ENCODE measurements around the gene NR1D1. TPM values are rescaled to one million over a fixed set of nuclear protein-coding genes. Genes with fewer than 3 reads are reported as not detected.

Gene NR1D1
- total and polyA plus RNA-seq, 2 donors from 2014 or later, result 7.1 to 30.8 TPM

- TF ChIP-seq CTCF (IDR thresholded peaks at IDR 0.05; ENCODE audit: borderline replicate concordance, extremely low read depth, insufficient read depth), result no peak
- H3K27ac ChIP-seq (ENCODE audit: low read depth in 2 of 2, low read length in 2 of 2), result peak overlapping the region in 1 of 2 donors; percentile 13
- peaks cover 0 to 3% (median 0%) of the 10 kb centered on the region in 3 donors for H3K4me1 ChIP-seq (ENCODE audit: control insufficient read depth in 2 of 3, insufficient read depth in 2 of 3, low read depth in 1 of 3, low read length in 3 of 3)
- peaks cover 32 to 48% (median 34%) of the 10 kb centered on the region in 3 donors for H3K36me3 ChIP-seq (ENCODE audit: control insufficient read depth in 2 of 3, insufficient read depth in 3 of 3, low read length in 3 of 3)
- H3K9me3 ChIP-seq (ENCODE audit: control insufficient read depth in 2 of 3, insufficient read depth in 1 of 3, low read length in 3 of 3), result no peaks in the 10 kb centered on the region
- H3K27me3 ChIP-seq (ENCODE audit: control insufficient read depth, insufficient read depth, low read length), result no peaks in the 10 kb centered on the region
- peak in 1 of 5 donors; percentile 32 for DNase-seq
- intact Hi-C loops (cut with DNase I), result no loop called here
- H3K9ac ChIP-seq (ENCODE audit: low read length in 3 of 3), result no peak overlapping the region
- no peak overlapping the region for H3K4me3 ChIP-seq (ENCODE audit: low read length in 3 of 3)
- no peak for FAIRE-seq
These were observed 30.1 kb upstream of the NR1D1 start for GRCh38 chr17:40130352-40131042.

DNA sequence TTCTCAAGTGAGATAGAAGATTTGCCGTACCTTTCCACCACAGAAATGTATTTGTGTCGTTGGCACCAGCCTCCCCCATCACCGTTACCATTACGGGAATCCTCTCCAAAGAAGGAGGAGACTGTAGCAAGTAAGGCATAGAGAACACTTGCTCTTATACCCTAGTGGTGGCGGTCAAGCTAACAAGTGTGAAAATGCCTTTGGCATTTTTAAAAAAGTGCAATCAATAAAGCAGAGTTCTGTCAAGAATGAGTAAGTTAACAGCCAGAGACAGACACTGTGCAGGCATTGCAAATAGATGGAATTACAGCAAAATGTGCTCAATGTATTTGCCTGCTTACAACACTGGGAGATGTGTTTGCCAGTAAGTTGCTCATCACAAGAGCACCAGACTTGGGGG is 29.1 kb upstream of the NR1D1 start:
- Histone ChIP-seq H3K4me3 (ENCODE audit: low read length in 3 of 3) (no peak overlapping the region), H3K27ac (ENCODE audit: low read depth in 2 of 2, low read length in 2 of 2) (no peak overlapping the region), H3K4me1 (ENCODE audit: control insufficient read depth in 2 of 3, insufficient read depth in 2 of 3, low read depth in 1 of 3, low read length in 3 of 3) (peaks cover 0 to 6% (median 4%) of the 10 kb centered on the region in 3 donors), H3K27me3 (ENCODE audit: control insufficient read depth, insufficient read depth, low read length) (no peaks in the 10 kb centered on the region), H3K9me3 (ENCODE audit: control insufficient read depth in 2 of 3, insufficient read depth in 1 of 3, low read length in 3 of 3) (no peaks in the 10 kb centered on the region), H3K36me3 (ENCODE audit: control insufficient read depth in 2 of 3, insufficient read depth in 3 of 3, low read length in 3 of 3) (peaks cover 27 to 40% (median 27%) of the 10 kb centered on the region in 3 donors), H3K9ac (ENCODE audit: low read length in 3 of 3) (no peak overlapping the region)
- intact Hi-C loops (cut with DNase I), result no loop called here
- DNase-seq, result no peak
- no peak for TF ChIP-seq CTCF (IDR thresholded peaks at IDR 0.05; ENCODE audit: borderline replicate concordance, extremely low read depth, insufficient read depth)
- no peak for FAIRE-seq

- FAIRE-seq, result no peak
- intact Hi-C loops (cut with DNase I), result no loop called here
- TF ChIP-seq CTCF (IDR thresholded peaks at IDR 0.05; ENCODE audit: borderline replicate concordance, extremely low read depth, insufficient read depth), result no peak
These were observed 24.1 kb upstream of the NR1D1 start for GRCh38 chr17:40124279-40125141.

More at GRCh38 chr17:40124279-40125141, 24.1 kb upstream of the NR1D1 start:
- peaks cover 0 to 10% (median 8%) of the 10 kb centered on the region in 3 donors for H3K4me1 ChIP-seq (ENCODE audit: control insufficient read depth in 2 of 3, insufficient read depth in 2 of 3, low read depth in 1 of 3, low read length in 3 of 3)
- peak overlapping the region; percentile 61 to 94 (median 92) for H3K9ac ChIP-seq (ENCODE audit: low read length in 3 of 3)
- peak in 1 of 5 donors; percentile 19 for DNase-seq
- H3K4me3 ChIP-seq (ENCODE audit: low read length in 3 of 3), result peak overlapping the region; percentile 82 to 95 (median 92)
- H3K9me3 ChIP-seq (ENCODE audit: control insufficient read depth in 2 of 3, insufficient read depth in 1 of 3, low read length in 3 of 3), result no peaks in the 10 kb centered on the region
- no peaks in the 10 kb centered on the region for H3K27me3 ChIP-seq (ENCODE audit: control insufficient read depth, insufficient read depth, low read length)
- peaks cover 8 to 15% (median 8%) of the 10 kb centered on the region in 3 donors for H3K36me3 ChIP-seq (ENCODE audit: control insufficient read depth in 2 of 3, insufficient read depth in 3 of 3, low read length in 3 of 3)
- H3K27ac ChIP-seq (ENCODE audit: low read depth in 2 of 2, low read length in 2 of 2), result peak overlapping the region in 1 of 2 donors; percentile 65
